ENCODE measurements around the gene YPEL4.

GRCh38 chr11:57656885-57657193 lies 7.1 kb upstream of the YPEL4 start:
- TF ChIP-seq POLR2A (IDR thresholded peaks at IDR 0.05): no peak
- no peak for TF ChIP-seq CTCF (IDR thresholded peaks at IDR 0.05)
